GM12878 (cell line): ENCODE data around the gene OR56A1. TPM values are rescaled to one million over a fixed set of nuclear protein-coding genes. Genes with fewer than 3 reads are reported as not detected.
"Not testable (repeated sequence)": the region's sequence is repeated elsewhere in the genome, so short reads cannot be mapped to it uniquely, and the experiment has no call there.

Experiments used
- ATAC-seq: fragments of 200-7000 bp; cut with Tn5 transposase; 3 replicates; pipeline ENCODE4 v1.9.1; 2020; ENCODE audit warnings: mild to moderate bottlenecking, moderate library complexity
- BruUV-seq: library from RNA; stranded (reverse); fragments of 400-500 nt; replicated peaks from 2 replicates; lab custom pipeline; 2021; lab: Mats Ljungman, UMichigan
- CTCF ChIA-PET: fragments of 300-600 bp; sonication (Branson Sonifier 250); formaldehyde crosslinking; extraction: SDS; loops from one replicate; lab custom pipeline; 2021; ENCODE audit warnings: inconsistent platforms; lab: Yijun Ruan, JAX
- POLR2A ChIA-PET: fragments of 350-600 bp; formaldehyde crosslinking; extraction: SDS; loops from one replicate; lab custom pipeline; 2021; ENCODE audit warnings: inconsistent platforms; lab: Charles Lee
- RAD21 ChIA-PET: fragments of 300-600 bp; sonication (Branson Sonifier 250); formaldehyde crosslinking; loops from one replicate; lab custom pipeline; 2023; ENCODE audit warnings: antibody characterized with exemption; ENCODE audit not compliant: unreplicated experiment; lab: Charles Lee
- SMC1A ChIA-PET: fragments of 300-600 bp; sonication (Branson Sonifier 250); formaldehyde crosslinking; loops from one replicate; lab custom pipeline; 2023; ENCODE audit not compliant: unreplicated experiment, uncharacterized antibody; lab: Charles Lee
- DNase-seq: peaks from one replicate; pipeline ENCODE4 v3.0.0-alpha.2; 2011; ENCODE audit warnings: low read depth, low spot score
- FAIRE-seq: peaks from 3 replicates; lab custom pipeline; 2011; peaks lifted over from hg19 to GRCh38; lab: Jason Lieb, UNC
- H2AFZ ChIP-seq: 2 replicates; pipeline ENCODE4 v1.6.0; 2011; ENCODE audit warnings: low read depth, low read length, control low read depth; ENCODE audit not compliant: control insufficient read depth
- H3K27ac ChIP-seq: 2 replicates; pipeline ENCODE4 v1.5.1; 2011; ENCODE audit warnings: control low read depth; ENCODE audit not compliant: control insufficient read depth, insufficient read depth
- H3K27me3 ChIP-seq, 2 experiments: replicated peaks in 1 of 2; 2 replicates each; pipeline versions ENCODE4 v1.6.0 to v1.6.1; 2011; ENCODE audit warnings: low read length in 1 of 2; ENCODE audit not compliant: control insufficient read depth in 2 of 2, insufficient read depth in 2 of 2
- H3K36me3 ChIP-seq, 2 experiments: 2 replicates each; pipeline ENCODE4 v1.5.1; 2011; ENCODE audit warnings: low read length in 1 of 2; ENCODE audit not compliant: control insufficient read depth in 2 of 2, insufficient read depth in 2 of 2
- H3K4me1 ChIP-seq: 2 replicates; pipeline ENCODE4 v1.6.1; 2011; ENCODE audit warnings: mild to moderate bottlenecking, low read length, moderate library complexity, mixed read lengths; ENCODE audit not compliant: control insufficient read depth, insufficient read depth
- H3K4me2 ChIP-seq: 2 replicates; pipeline ENCODE4 v1.6.0; 2011; ENCODE audit warnings: control low read depth; ENCODE audit not compliant: control insufficient read depth, insufficient read depth
- H3K4me3 ChIP-seq: fragments of 200-600 bp; sonication (generic); 2 replicates; pipeline ENCODE4 v1.5.1; 2016
- H3K79me2 ChIP-seq: 2 replicates; pipeline ENCODE4 v1.6.0; 2011; ENCODE audit warnings: low read length; ENCODE audit not compliant: control insufficient read depth, insufficient read depth
- H3K9ac ChIP-seq: 2 replicates; pipeline ENCODE4 v1.8.0; 2011; ENCODE audit warnings: low read length, control low read depth, mixed read lengths; ENCODE audit not compliant: control insufficient read depth, insufficient read depth
- H3K9me3 ChIP-seq: replicated peaks from 3 replicates; pipeline ENCODE4 v1.5.1; 2011; ENCODE audit warnings: mild to moderate bottlenecking, low read length; ENCODE audit not compliant: control insufficient read depth, insufficient read depth
- H4K20me1 ChIP-seq: 2 replicates; pipeline ENCODE4 v1.6.0; 2011; ENCODE audit not compliant: control insufficient read depth, insufficient read depth
- CBX3 ChIP-seq: fragments of 200-600 bp; sonication (generic); IDR thresholded peaks from 2 replicates; pipeline ENCODE4 v1.6.1; 2016; ENCODE audit warnings: low read depth, borderline replicate concordance
- DPF2 ChIP-seq: fragments of 450-650 bp; IDR thresholded peaks from 2 replicates; pipeline ENCODE4 v1.6.1; 2017; ENCODE audit warnings: mild to moderate bottlenecking
- EZH2 ChIP-seq: IDR thresholded peaks from 2 replicates; pipeline ENCODE4 v1.6.1; 2012; ENCODE audit warnings: low read depth, mild to moderate bottlenecking, control low read depth, inconsistent platforms, low read length, borderline replicate concordance; ENCODE audit not compliant: control insufficient read depth
- MEF2B ChIP-seq: fragments of 450-650 bp; IDR thresholded peaks from 2 replicates; pipeline ENCODE4 v1.6.1; 2018; ENCODE audit warnings: mild to moderate bottlenecking, moderate library complexity; ENCODE audit not compliant: partially characterized antibody, poor library complexity, severe bottlenecking
- NFYB ChIP-seq: IDR thresholded peaks from 2 replicates; pipeline ENCODE4 v1.6.1; 2011; ENCODE audit warnings: low read depth, mild to moderate bottlenecking, low read length, improper control_type of control experiment, moderate library complexity; ENCODE audit not compliant: insufficient read depth
- SP1 ChIP-seq: IDR thresholded peaks from one replicate; pipeline ENCODE4 v1.6.1; 2011; ENCODE audit warnings: low read depth, low read length
- STAT1 ChIP-seq: fragments of 450-650 bp; conservative IDR thresholded peaks from 2 replicates; pipeline ENCODE4 v1.6.1; 2014; ENCODE audit warnings: antibody characterized with exemption, mild to moderate bottlenecking
- ZNF24 ChIP-seq: fragments of 450-650 bp; IDR thresholded peaks from 2 replicates; pipeline ENCODE4 v1.6.1; 2017; ENCODE audit warnings: antibody characterized with exemption, mild to moderate bottlenecking
- ZNF274 ChIP-seq: IDR thresholded peaks from one replicate; pipeline ENCODE4 v1.8.0; 2011; ENCODE audit not compliant: insufficient read length, insufficient read depth
- WGBS: methylation state at CpG from one replicate; pipeline ENCODE4 v1.1.6; 2016; ENCODE audit warnings: low lambda C conversion rate; ENCODE audit not compliant: insufficient replicate concordance, insufficient coverage; ENCODE audit errors: missing lambda C conversion rate; 5-methylcytosine and 5-hydroxymethylcytosine counted together
- in situ Hi-C: fragments of 300-500 bp; cut with MboI; formaldehyde crosslinking; loops from 9 replicates; pipeline ENCODE4 v1.14.3; 2018; ENCODE audit warnings: mixed read lengths
- intact Hi-C: fragments of 100-400 bp; cut with micrococcal nuclease; formaldehyde crosslinking; loops from one replicate; pipeline ENCODE4 v1.14.2; 2022; ENCODE audit not compliant: unreplicated experiment
- polyA plus RNA-seq, 11 experiments: library from polyadenylated mRNA; depleted of rRNA in 4 of 11; unstranded in 6 of 11; stranded (reverse) in 5 of 11; fragments of >200 nt; fragmentation: Nextera tagmentation in 4 of 11; fragmentation: Illumina TruSeq in 1 of 11; extraction: Ambion mirVana in 4 of 11; extraction: Trizol in 1 of 11; gene quantifications; 1 replicate in 1 of 11; 2 replicates in 10 of 11; pipeline versions ENCODE4 v1.2.1 to v1.2.3, GENCODE V29; 2011 to 2016; ENCODE audit warnings: inconsistent platforms in 2 of 11, missing spikeins in 2 of 11, low read depth in 1 of 11
- total RNA-seq, 4 experiments: library from RNA; depleted of rRNA in 3 of 4; stranded (reverse); fragments of >200 nt in 3 of 4; fragmentation: Illumina TruSeq in 1 of 4; extraction: Trizol in 1 of 4; gene quantifications; 2 replicates each; pipeline versions ENCODE4 v1.2.1 to v1.2.3, GENCODE V29; 2013 to 2021
- TF ChIP-seq, protein P1 (sequence below): IDR thresholded peaks from 2 replicates; pipeline ENCODE4 v1.6.1; 2011; ENCODE audit warnings: low read depth, low read length, improper control_type of control experiment, borderline replicate concordance

Gene OR56A1
- total and polyA plus RNA-seq, 10 of the 15 experiments (the other 5 are each of a cell fraction or from before 2014, with no cell fraction given) = not detected

DNA sequence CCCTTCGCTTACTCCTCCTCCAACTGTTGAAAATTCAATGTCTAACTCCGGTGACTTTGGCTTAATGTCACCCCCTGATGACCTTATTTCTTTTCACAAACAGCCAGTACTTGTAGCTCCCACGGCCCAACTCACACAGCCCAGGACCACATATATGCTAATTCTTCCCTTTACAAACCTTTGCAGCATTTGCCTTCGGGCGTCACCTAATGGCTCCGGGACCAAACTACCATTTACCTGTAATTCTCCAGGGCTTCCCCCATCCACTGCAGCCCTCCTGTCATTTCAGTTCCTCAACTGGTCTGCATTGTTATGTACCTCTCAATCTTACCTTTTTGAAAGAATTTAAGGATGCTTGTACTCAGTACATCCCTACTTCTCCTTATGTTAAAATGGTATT, 47.2 kb upstream of the OR56A1 start (continued):
- TF ChIP-seq NFYB (no peak), SP1 (no peak), ZNF274 (no peak), EZH2 (no peak), DPF2 (no peak)

DNA sequence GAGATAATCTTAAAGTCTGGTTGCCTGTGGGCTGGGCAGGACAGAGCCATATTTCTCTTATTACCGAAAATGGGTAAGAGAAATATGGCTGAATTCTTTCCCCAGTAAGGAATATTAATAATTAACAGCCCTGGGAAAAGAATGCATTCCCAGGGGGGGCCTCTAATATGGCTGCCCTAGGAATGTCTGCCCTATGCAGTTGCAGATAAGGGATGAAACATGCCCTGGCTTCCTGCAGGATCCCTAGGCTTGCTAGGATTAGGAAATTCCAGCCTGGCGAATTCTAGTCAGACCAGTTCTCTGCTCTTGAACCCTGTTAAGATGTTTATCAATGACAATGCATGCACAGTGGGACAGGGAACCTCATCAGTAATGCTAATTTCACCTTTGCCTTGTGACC, 45.9 kb upstream of the OR56A1 start:
- SMC1A ChIA-PET, H3K79me2 ChIP-seq: not testable (repeated sequence)

DNA sequence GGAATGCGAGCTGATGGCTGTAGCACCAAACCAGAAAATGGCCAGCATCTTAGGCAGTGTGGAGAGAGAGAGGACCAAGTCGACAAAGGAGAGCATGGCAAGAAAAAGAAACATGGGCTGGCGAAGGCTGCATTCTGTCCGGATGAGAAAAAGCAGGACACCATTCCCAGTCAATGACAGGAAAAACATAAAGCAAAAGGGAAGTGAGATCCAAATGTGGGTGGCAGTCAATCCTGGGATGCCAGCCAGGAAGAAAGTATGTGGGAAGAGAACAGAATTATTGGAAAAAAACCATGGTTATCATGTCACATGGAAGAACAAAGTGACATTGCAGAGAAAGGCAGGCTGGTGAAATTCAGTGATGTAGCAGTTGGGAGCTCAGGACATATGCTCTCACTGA, 36.9 kb upstream of the OR56A1 start:
- ChIA-PET POLR2A (no interaction called here), SMC1A (no interaction called here), CTCF (no interaction called here), RAD21 (no interaction called here)
- Histone ChIP-seq H3K4me2 (no peak overlapping the region), H3K27me3 (no peaks in the 10 kb centered on the region), H3K79me2 (no peaks in the 10 kb centered on the region), H3K4me1 (no peaks in the 10 kb centered on the region), H3K9me3 (no peaks in the 10 kb centered on the region), H2AFZ (no peak overlapping the region), H3K4me3 (no peak overlapping the region), H3K36me3 (no peaks in the 10 kb centered on the region), H3K27ac (no peak overlapping the region), H3K9ac (no peak overlapping the region), H4K20me1 (no peaks in the 10 kb centered on the region)
- TF ChIP-seq ZNF24 (no peak), STAT1 (no peak), CBX3 (no peak), MEF2B (no peak)
- TF ChIP-seq, protein P1, sequence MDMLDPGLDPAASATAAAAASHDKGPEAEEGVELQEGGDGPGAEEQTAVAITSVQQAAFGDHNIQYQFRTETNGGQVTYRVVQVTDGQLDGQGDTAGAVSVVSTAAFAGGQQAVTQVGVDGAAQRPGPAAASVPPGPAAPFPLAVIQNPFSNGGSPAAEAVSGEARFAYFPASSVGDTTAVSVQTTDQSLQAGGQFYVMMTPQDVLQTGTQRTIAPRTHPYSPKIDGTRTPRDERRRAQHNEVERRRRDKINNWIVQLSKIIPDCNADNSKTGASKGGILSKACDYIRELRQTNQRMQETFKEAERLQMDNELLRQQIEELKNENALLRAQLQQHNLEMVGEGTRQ = no peak
- intact Hi-C loops = no loop called here
- no TSS peak for BruUV-seq
- DNase-seq (no peak), ATAC-seq (no peak), FAIRE-seq (no peak)
- WGBS = 19% methylated on average over 4 of the region's 4 CpGs
- in situ Hi-C loops = no loop called here

More for the DNA sequence above, 45.9 kb upstream of the OR56A1 start:
- H2AFZ ChIP-seq, H4K20me1 ChIP-seq, H3K4me2 ChIP-seq, ATAC-seq, H3K27me3 ChIP-seq, H3K4me3 ChIP-seq, intact Hi-C loops, POLR2A ChIA-PET, CTCF ChIA-PET, DNase-seq, H3K9ac ChIP-seq, H3K27ac ChIP-seq, BruUV-seq, in situ Hi-C loops, FAIRE-seq, RAD21 ChIA-PET, H3K4me1 ChIP-seq, H3K36me3 ChIP-seq, H3K9me3 ChIP-seq: not testable (repeated sequence)
- WGBS = 41% methylated on average over 2 of the region's 2 CpGs
